Measurements from ENCODE around the gene RPS6KC1. TPM values are rescaled to one million over a fixed set of nuclear protein-coding genes. Genes with fewer than 3 reads are reported as not detected.

RPS6KC1 gene
- total and polyA plus RNA-seq, 2 donors (not counting 3 experiments of a cell fraction or from before 2014, with no cell fraction given): 5.1 to 18.6 TPM

GRCh38 chr1:213249395-213249794 is 198.4 kb downstream of the RPS6KC1 start:
- Histone ChIP-seq H3K4me1 (ENCODE audit: control insufficient read depth, extremely low read depth, insufficient read depth, low read length) (no peaks in the 10 kb centered on the region), H2AFZ (ENCODE audit: low read depth, low read length) (no peak overlapping the region), H3K4me2 (ENCODE audit: insufficient read depth, low read length) (no peak overlapping the region), H3K27me3 (ENCODE audit: control insufficient read depth in 2 of 2, insufficient read depth in 2 of 2, low read length in 2 of 2) (no peaks in the 10 kb centered on the region), H3K9me1 (replicated peaks; ENCODE audit: control insufficient read depth, extremely low read depth, insufficient read depth, low read length) (peaks cover 5% of the 10 kb centered on the region), H4K20me1 (replicated peaks; ENCODE audit: control insufficient read depth, extremely low read depth, insufficient read depth, low read length) (no peaks in the 10 kb centered on the region), H3K27ac (ENCODE audit: insufficient read depth, low read depth, low read length) (no peak overlapping the region), H3K36me3 (ENCODE audit: control insufficient read depth in 2 of 2, extremely low read depth in 1 of 2, insufficient read depth in 2 of 2, low read length in 2 of 2) (no peaks in the 10 kb centered on the region), H3K4me3 (replicated peaks in 1 of 3; ENCODE audit: insufficient read depth in 1 of 3, low read depth in 1 of 3, low read length in 3 of 3) (no peak overlapping the region), H3K9me3 (replicated peaks; ENCODE audit: control insufficient read depth, insufficient read depth, low read length) (no peaks in the 10 kb centered on the region), H3K79me2 (ENCODE audit: control insufficient read depth, insufficient read depth, low read length) (no peaks in the 10 kb centered on the region), H3K9ac (replicated peaks; ENCODE audit: extremely low read depth, insufficient read depth, low read length) (no peak overlapping the region)
- CTCF ChIA-PET: interaction anchor here (1.0 to 1.5 kb wide), 3 partner anchors 9 to 1082 kb away, joined by 3 to 5 read pairs (median 3); no protein-coding TSS in a partner anchor
- no peak for FAIRE-seq
- TF ChIP-seq MYC (IDR thresholded peaks at IDR 0.05; ENCODE audit: low read depth, low read length): no peak
- no peak for TF ChIP-seq JUN (IDR thresholded peaks at IDR 0.05; ENCODE audit: borderline replicate concordance, insufficient read depth, insufficient read length, low read depth)
- no peak for TF ChIP-seq POLR2A (IDR thresholded peaks at IDR 0.05; ENCODE audit: low read depth, low read length)
- TF ChIP-seq MAX (IDR thresholded peaks at IDR 0.05; ENCODE audit: insufficient read depth, insufficient read length): no peak
- TF ChIP-seq CTCF (IDR thresholded peaks at IDR 0.05; ENCODE audit: extremely low read depth in 1 of 2, insufficient read depth in 1 of 2, low read depth in 1 of 2, low read length in 2 of 2): no peak
- no peak for TF ChIP-seq EZH2 (IDR thresholded peaks at IDR 0.05; ENCODE audit: borderline replicate concordance, low read depth, low read length, severe bottlenecking)
- no peak for TF ChIP-seq GATA2 (IDR thresholded peaks at IDR 0.05; ENCODE audit: insufficient read depth, insufficient read length, low read depth, low read length)
- TF ChIP-seq POLR2AphosphoS5 (IDR thresholded peaks at IDR 0.05; ENCODE audit: insufficient read depth, low read depth, low read length): no peak
- no peak for TF ChIP-seq FOS (IDR thresholded peaks at IDR 0.05; ENCODE audit: borderline replicate concordance, insufficient read depth, low read length)
- POLR2A ChIA-PET: no interaction called here
- dilution Hi-C loops (cut with MboI; ENCODE audit: extremely low pct_ligation_motif_present, low sequenced_read_pairs) (no loop called here), intact Hi-C loops (cut with micrococcal nuclease) (no loop called here)
- DNase-seq (ENCODE audit: low read depth, low spot score): no peak
- BruUV-seq (replicated peaks): no TSS peak

Measured in endothelial cell of umbilical vein (primary cell).